GOT3 (cell line): ENCODE results near the gene IFI16.

Source experiments
- DNase-seq: peaks from one replicate; lab custom pipeline; 2025; ENCODE audit warnings: mixed read lengths; lab: John Stamatoyannopoulos, UW

IFI16 gene

DNA sequence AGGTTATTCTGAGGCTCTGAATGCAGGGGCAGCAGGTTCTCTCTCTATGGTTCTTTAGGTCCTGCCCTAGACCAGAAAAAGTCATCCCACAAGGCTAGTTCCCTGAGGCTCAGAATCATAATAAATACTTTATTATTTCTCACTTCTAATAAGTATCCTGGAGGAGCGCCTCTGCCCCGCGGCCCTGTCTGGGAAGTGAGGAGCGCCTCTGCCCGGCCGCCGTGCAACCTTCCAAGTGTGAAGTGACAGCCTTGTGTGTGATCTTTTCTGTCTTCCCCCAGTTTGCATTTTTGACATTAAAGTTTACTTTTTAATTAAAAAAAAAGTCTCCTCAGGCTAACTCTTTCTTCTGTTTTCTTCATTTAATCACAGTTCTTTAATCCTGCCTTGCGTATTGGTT lies 55.4 kb downstream of the IFI16 start:
- no peak for DNase-seq

DNA sequence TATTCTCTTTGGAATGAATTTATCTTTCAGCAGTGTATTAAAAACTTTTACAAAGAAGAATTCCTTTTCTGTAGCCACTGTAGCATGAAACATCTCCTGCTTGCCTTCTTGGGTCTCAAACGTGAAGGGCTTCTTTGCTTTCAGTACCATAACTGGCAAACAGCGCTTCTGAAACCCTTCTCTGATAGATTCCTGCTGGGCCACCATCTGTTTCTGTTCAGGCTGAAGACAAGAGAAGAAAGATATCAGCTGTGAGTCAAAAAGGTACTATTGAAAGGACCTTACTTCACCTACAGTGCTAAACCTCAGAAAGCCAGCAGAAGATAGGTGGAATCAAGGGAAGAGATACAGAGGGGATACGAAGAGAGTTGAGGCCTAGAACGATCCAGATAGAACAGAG lies 56.4 kb downstream of the IFI16 start:
- DNase-seq, result no peak

DNA sequence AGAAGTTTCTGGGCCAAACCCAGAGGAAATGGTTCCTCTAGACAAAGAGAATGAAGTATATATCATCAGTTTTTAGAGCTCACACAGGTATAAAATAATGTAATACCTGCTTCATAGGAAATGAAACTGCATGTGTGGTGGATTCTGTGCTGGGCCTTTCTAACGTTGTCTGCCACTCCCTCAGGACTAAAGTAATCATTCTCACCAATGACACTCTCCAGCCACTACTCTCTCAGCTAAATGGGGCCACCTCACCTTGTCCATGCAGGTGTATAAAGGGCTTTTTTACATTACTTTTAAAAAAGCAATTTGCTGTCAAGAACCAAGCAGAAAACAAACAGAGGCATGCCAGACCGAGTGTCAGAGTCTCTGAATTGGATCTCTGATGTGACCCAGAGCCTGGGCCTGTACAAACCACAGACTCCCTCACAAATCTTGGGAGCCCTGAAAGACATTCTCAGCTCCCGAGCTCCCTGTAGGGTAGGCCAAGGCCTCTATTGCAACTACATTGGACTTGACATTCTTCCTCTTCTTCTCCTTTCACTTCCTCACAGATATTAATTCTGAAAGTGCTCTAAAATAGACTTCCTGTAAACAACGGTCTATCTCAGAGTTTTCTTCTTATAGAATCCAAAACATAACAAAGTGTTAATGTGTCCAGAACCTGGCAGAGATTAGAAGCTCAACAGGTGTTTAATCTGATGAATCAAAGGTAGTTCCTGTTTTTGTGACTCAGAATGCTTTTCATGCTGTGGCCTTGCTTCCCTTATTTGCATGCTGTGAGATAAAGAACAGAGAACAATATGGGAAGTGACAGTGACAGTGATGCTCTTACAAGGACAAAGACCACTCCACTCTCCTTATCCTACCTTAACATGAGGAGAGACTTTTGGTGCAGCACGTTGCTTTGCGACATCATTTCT lies 58.3 kb downstream of the IFI16 start:
- DNase-seq, result no peak

DNA sequence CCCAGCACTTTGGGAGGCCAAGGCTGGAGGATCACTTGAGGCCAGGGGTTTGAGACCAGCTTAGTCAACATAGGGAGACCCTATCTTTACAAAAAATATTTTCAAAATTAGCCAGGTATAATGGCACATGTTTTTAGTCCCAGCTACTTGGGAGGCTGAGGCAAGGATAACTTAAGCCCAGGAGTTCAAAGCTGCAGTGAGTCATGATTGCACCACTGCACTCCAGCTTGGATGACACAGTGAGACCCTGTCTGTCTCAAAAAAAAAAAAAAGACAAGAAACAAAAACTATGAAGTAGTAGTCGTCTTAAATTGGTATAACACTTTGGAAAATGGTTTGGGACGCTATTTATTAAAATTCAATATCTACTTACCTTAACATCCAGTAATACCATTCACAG lies 59.2 kb downstream of the IFI16 start:
- DNase-seq, result no peak

DNA sequence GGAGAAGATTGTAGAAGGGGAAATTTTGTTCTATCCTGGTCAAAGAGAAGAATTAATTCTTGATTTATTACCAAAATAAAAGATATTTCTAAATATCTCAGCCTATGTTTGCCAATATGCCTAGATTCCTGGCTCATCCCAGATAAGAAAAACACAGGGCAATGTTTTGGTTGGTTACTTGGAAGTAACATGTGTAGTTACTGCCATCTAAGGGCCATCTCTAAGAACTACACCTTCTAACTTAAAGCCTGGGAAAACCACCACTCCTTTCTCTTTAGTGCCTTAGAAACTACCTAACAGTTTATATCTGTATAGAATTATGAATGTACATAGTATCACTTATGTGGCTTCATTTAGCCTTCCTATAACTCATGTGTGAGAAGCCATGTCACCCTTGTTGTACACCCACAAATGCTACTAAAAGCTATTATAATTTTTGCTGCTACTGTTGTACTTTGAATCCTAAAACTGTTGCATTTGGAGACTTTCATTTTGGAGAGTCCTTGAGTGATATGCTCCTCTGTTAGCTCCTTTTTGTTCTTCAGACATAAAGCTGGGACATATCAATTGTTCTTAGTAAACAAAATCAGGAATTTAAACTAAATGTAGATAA lies 62.4 kb downstream of the IFI16 start:
- DNase-seq, result no peak

DNA sequence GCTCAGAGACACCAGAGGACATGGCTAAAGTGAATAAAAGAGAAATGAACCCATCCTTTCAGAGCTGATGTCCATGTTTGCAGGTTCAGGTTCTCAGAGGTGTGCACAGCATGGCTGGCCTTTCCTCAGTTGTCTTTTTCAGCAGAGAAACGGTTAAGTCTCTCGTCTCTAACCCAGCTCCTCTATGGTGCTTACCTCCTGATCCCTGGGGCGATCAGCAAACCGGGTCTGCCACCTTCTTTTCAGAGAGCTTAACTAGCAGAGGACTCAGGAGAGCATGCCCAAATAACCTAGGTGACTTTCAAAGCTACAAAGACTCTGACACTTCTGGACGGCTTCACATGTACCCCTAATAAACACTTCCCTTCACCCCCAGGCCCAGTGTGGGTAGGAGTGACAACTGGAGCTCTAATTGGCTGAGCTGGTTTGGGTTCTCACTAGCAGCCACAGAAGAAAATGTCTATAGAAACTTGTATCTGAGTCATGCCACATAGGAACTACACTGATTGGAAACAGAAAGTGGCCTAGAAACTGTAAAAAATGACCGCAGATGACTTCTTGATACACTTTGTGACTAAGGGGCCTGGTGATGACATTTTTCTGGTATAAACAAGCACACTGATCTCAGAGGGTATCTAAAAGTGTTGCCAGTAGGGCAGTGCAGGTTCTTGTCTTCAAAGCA lies 66.9 kb downstream of the IFI16 start, which contains the start of gene AIM2:
Gene AIM2, minus strand, starts transcription at position 329 of the 682 bp plus-strand sequence. CDS start 3,267 bp downstream, outside the sequence.
- no peak for DNase-seq

DNA sequence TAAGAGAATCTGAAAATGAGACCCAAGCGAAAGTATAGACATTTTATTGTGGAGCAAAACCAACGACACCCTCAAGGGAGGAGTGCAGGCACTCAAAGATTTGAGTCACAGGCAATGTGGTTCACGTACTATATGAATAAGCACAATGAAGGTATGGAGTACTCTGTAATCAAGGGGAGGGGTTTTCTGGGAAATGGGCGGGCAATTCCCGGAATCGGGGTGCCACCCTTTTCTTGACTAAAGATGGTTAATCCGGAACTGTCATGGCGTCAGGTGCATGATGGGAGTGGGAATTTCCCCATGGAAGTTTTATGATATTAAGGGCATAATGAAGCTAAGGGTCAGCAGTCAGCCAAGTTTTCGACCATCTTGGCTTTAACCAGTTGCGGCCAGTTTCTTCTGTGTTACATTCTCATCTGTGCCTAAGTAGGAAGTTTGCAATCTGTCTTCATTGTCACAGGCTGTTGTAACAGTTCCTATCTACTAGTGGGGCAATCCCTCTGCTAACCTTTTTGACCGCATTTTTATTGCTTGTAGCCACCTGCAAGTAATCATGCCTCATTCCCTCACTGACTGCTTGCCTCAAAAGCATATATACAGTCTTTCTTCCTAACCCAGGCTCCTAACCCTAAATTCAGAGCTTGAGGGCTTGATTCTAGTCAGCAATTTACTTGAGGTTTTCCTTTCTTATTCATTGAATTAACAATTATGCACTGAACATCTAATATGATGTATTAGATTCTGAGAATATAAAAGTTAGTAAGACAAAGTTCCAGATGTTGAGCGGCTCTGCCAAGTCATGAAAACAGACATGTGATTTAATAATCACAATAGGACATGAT lies 67.6 kb downstream of the IFI16 start:
- DNase-seq, result peak; percentile 62

DNA sequence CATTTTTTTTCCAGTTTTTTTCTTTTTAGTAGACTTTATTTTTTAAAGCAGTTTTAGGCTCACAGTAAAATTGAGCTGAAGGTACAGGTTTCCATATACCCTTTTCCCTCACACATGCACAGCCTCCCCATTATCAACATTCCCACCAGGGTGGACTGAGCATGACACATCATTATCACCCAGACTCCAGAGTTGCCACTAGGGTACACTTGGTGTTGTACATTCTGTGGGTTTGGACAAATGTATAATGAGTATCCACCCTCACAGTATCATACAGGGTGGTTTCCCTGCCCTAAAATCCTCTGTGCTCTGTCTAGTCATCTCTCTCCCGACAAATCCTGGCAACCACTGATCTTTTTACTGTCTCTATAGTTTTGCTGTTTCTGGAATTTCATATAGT lies 69.8 kb downstream of the IFI16 start:
- no peak for DNase-seq

DNA sequence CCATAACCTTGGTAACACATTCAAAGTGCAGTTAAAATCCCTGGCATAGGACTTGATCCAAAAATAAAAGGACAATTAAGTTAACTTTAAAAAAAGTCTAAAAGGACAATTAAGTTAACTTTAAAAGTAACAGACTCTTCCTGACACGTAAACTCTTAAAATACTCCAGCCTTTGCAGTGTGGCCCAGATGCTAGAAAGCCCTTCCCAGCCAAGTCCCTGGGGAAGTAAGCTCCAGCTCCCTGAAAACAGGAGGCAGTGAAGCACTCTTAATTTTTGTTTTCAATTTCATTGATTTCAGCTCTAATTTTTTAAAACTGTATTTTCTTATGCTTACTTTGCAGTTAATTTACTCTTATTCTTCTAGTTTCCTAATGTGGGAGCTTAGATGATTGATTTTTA lies 71.9 kb downstream of the IFI16 start:
- DNase-seq, result no peak

DNA sequence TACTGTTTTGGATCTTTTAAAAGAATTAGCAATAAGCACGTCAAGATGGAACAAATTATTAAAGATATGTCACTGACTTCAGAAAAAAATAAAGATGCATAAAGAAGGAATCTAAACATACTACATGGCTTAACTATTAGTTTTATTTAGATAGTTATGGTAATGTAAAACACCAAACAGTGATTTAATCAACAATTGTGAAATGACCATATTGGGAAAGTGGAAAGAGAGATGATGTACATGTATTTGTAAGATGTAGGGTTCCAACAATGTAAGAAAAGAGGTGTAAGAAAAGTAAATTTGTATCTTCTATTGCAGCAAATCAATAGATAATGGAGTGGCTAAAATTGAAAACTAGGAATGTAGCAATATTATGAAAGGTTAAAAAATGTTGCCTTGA lies 73.3 kb downstream of the IFI16 start:
- DNase-seq, result no peak

DNA sequence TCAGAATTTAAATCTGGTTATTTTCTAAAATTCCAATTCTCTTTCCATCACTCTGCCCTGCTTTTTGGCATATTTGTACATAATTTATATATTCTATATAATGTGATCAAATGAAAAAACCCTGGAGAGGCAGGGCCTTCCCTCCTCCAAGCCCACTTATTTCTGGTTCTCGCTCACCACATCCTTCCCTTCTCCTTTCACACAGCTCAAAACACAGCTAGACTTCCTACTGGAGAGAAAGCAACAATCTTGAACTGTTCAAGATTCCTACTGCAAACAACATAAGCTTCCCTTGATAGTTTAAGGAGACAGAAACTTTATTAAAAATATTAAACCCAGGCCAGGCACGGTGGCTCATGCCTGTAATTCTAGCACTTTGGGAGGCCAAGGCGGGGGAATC lies 74.4 kb downstream of the IFI16 start:
- DNase-seq, result no peak

DNA sequence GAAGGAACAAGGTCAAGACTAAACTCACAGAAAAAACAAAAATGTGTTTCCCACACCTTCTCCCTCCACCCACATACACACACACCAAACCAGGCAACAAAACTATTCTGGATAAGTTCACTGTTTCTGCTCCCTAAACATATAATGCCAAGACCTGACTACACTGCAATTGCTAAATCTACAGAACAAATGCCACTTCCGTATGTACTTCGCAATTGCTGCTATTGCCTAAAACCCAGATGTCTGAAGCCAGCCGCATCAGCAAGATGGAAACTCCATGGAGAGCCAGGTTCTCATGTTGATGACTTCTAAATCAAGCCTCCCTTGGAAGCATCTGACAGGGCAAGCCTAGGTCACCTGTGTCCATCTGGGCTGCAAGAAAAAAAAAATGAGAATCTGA lies 75.2 kb downstream of the IFI16 start:
- DNase-seq, result no peak

DNA sequence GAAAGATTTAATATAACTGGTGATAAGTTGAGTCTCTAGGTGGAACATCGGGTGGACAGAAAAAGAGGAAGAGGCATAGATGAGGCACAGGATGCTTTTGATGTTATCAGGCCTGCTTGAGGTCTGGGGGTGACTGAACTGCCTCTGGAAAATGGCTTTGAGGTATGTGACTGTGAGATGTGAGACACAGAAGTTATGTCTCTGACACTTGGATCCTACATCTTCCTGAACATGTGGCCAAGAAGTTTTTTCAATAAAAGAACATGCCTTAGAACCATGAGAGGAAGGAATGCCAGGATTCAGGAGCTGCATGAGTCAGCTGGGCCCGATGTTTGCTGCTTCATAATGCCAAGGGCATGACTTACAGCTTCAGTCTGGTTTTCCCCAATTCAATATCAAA lies 78.3 kb downstream of the IFI16 start:
- no peak for DNase-seq

DNA sequence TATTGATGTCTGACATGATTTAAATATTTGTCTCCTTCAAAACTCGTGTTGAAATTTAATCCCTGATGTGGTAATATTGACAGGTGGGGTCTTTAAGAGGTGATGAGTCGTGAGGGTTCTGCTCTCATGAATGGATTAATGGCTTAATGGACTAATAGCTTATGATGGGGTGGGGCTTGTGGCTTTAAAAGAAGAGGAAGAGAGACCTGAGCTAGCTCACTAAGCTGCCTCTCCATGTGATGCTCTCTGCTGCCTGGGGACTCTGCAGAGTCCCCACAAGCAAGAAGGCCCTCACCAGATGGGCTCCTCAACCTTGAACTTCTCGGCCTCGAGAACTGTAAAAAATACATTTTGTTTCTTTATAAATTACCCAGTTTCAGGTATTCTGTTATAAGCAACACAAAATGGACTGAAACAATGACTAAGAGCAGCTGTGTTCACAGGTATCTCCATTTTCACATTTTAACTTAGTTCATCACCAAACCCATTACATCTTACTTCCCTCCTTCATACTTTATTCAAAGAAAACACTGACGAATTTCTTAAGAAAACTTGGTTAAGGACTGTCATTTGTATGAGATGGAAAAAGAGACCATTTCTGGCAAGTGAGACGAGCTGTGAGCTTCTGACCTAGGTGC lies 79.0 kb downstream of the IFI16 start:
- no peak for DNase-seq

DNA sequence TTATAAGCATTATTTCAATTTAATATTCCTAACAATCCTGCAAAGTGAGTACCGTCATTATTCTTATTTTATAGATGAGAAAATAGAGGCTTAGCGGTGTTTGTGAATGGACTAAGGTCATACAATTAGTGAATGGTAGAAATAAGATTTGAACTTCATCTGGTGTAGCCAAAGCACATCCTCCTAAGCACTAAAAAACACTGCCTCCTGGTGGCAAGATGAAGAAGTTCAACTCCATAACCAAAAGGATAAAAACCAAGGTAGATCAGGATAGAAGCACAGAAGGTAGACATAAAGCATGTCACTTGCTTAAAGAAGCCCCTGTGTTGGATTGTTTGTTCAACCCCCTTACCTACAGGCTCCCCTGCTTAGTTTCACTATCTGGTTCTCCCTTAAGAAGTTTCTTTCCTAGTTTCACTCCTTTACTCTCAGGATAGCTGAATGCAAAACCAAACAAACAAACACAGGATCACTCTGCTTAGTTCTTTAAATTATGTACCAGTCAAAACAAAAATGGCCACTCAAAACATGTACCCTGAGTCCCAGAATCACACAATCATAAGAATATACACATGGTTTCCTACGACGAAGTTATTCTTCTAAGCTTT lies 79.6 kb downstream of the IFI16 start:
- DNase-seq, result no peak

DNA sequence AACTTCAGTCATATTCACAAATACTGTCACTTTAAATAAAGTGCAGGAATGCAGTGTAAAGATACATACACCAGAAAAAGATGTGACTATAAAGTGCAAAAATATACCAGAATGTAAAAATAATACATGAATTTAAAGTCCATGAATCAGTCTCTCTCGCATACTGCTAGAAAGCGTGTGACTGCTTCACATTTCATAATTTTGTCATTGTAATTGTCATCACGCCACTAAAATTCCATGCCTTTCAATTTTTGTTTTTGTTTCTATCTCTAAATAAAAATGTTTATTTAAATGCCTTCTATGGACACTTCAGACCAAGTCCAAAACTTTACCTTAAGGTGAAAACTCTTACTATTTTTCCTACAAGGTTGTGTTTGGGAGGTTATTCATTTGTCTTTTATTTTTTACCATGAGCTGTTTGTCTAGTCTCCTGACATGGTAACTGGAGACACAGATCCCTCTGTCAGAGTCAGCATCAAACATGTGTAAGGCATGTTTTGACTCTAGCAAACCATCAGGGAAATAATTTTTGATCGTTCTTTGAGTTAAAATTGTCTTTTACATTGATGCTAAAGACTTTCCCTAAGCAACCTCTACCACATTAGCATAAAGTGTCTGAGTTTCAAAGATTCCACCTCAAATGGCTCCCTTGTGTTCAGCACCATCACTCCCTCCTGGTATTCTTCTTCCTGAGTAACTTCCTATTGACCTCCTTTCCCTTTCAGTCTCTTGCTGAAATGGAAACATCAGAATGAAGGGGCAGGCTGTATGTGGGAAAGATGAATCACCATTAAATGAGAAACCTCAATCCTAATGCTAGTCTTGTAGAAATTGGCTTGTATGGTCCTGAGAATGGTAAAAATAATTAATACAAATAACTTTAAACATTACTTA lies 80.8 kb downstream of the IFI16 start:
- DNase-seq, result no peak

DNA sequence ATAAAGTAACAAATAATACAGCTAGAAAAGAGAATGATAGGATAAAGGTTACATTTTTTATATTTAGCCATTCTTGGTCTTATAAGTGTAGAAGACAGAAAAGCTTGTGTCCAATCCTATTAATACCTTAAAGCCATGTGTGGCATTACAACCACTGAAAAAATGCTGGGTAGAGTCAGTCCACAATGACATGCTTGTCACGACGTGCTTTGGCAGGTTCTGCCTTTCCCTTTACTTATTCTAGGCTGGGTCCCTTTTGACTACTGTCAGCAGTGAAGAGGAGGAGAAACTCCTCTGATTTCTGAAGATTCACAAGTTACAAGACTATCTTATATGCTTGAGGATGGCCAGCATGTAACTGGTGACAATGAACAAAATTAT lies 81.5 kb downstream of the IFI16 start:
- DNase-seq, result no peak

DNA sequence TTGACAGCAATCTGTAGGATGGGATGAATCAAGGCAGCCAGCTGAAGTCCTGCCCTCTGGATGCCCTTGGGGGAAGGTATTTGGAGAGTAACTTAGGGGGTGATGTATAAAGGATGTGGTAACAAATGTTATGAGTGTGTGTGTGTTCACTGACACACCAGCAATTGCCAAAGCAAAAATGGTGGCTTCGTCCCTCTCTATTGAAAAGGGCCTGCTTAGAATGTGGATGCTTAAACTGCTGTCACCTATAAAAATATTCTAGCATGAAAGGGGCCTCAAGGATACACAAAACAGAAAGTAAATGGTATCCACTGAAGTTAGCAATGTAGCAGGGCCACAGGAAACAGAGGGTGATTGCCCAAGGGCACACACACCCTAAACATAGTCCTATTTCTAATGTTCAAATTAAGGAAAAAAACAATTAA lies 81.9 kb downstream of the IFI16 start:
- no peak for DNase-seq

DNA sequence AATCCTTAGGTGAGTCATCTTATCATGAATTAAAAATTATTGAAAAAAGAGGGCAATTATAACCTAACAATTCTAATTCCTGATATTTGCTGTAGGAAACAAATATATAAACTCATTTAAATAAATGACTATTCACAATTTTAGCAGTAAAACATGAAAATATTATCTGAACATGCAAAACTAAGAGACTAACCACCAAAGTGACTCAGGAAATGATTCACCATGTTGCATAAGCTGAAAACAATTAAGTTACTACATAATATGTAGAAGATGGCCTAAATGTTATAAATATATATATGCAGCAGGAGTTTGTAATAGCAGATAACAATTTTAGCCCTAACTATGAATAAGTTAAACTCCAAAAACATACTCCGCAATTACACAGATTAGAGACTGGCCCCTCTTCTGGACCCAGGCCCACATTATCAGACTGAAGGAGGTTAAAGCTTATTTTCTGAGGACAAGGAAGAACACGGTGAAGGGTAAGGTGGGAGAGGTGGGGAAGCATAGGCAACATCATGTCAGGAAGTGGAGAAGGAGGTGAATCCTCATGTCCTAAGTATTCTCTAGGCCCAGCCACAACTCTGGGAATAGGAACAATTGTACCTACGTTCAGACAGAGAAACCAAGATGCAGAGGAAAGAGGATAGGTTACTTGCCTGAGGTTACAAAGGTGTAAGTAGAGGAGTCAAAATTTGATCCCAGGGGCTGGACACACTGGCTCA lies 82.5 kb downstream of the IFI16 start:
- DNase-seq, result no peak
